Fibroblast of skin of back (primary cell): Measurements from ENCODE around the gene VGLL4.
"Not testable (repeated sequence)": the region's sequence is repeated elsewhere in the genome, so short reads cannot be mapped to it uniquely, and the experiment has no call there.

Experiments used
- DNase-seq: peaks from one replicate; pipeline ENCODE4 v3.0.0-alpha.2; 2013

Gene VGLL4

DNA sequence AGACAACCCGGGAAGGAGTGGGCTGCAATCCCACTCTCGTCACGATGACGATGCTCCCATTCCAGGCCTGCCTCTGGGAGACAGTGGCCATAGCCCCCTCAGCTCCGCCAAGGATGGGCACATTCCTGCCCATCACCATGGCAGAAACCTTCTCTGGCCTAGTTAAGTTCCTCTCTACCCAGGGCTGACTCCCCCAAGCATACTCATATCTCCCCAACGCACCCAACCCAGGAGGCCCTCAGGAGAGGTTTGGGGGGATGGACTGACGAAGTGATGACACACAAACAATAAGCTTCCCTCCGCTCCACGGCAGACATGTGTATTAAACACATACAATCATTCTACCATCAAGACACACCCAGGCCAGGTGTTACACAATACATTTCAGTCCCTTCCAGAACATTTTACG, 60.1 kb downstream of the VGLL4 start:
- DNase-seq: peak; percentile 36

DNA sequence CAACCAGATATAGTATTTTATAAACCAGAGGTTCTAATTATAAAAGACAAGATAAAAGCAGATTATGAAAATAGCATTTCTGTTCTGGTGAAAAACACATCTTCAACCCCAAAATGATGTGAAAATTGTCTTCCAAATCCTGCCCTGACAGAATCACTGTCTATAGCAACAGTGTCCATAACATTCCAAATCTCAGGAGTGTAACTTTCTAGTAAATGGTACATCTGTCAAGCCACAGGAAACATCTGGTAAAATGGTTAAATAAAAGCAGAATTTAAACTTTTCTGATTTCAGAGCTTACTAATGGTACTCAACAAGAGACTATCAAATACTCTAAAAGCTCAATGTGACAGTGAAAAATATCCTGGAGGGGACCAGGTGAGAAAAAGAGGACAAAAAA, 60.5 kb downstream of the VGLL4 start:
- no peak for DNase-seq

DNA sequence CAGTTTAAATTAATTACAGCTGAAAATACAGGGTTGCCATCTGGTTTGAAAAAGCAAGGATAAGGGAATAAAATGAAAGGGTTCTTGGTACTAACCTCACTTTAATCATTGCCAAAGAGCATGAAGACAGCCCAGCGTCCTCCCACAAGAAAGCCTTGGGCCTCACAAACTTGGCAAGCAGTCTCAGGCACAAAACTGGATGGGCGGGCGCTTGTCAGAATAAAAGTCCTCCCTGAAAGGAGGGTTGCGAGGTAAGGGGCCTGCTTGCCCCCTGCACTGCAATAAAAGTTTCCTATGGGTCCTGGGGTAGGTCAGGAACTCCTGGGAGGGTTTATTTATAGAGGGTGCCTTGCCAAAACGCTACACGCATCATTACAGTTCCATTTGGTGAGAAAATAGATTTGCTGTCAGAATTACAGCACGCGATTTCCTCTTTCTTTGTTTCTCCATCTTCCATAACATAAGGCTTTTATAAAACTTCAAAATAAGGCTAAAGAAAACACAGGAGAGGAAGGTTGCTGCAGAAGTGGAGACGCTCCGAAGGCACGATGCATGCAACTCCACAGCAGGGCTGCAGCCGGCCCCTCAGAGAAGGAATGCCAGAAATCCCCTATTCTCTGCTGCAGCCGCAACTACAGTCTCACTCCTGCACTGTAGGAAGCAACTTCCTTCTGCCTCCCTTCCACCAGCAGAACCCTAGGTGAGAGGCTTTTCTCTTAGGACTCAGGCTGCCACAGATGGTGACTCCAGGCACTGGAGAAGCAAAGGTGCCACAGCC, 61.3 kb downstream of the VGLL4 start:
- DNase-seq: peak; percentile 82

DNA sequence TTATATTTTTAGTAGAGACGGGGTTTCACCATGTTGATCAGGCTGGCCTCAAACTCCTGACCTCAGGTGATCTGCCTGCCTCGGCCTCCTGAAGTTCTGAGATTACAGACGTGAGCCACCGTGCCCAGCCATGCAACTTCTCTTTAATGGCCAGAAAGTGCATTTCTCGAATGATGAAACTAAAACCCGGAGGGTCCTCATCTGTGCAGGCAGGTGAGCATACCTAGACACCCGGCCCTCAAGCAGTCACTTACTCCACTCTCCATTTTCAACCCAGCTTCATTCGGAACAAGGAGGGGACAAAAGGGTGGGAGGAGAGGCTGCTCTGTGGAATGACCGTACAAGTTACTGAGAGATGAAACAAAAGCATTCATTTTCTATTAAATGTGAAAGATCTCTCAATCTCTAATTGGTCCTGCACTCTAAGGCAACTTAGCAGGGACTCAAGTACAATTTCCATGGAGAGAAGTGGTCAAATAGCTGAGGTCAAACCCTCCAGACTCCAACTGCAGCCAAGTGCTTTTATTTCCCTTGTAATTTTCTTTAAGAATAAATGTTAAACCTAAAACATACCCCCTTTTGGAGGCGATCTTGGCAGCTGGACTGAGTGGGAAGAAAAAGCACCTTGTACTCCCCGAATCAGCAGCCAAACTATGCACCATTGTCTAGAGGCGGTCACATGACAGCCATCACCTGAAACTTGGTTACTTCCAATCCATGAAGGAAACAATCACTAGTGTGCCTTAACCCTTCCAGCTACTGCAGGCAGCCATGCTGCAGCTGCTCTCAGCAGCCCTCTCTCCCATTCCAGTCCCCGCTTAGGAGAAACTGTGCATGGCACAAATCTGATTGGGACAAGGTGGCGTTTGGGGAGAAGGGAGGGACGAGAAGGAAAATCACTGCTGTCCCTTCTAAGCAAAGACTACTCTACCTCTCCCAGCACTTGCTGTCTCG, 62.2 kb downstream of the VGLL4 start:
- no peak for DNase-seq

DNA sequence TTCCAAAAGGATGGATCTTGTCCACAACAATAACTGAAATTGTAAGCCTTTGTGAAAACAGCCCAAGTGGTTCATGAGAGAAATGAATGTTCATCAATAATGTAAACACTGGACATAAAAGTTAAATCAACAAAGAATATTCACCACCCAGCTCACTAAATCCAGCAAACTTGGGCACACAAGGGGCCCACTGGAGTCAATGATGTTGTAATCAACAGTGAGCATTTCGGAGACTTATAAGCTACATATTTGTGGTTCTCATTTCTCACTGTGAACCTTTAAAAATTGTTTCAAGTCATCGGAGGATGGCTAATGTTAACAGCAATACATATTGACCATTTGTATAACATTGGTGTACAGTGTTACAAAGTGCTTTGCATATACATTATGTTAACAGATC, 63.1 kb downstream of the VGLL4 start:
- no peak for DNase-seq

DNA sequence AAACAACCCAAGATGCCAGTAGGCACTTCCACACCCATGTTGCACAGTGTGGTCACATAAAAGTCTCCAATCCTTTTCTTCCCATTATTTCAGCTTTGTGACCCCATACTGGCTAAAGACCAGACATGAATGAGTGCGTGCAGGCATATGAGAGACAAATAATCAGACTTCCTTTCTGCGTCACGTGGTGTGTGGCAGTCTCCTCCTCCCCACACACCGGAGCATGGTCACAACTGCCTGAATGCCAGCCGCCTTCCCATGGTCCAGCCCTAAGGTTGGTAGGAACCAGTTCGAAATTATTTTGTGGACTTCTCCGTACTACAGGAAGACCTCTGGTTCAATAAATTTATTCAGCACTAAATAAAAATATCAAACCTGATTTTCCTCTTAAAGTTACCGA, 65.5 kb downstream of the VGLL4 start:
- no peak for DNase-seq

DNA sequence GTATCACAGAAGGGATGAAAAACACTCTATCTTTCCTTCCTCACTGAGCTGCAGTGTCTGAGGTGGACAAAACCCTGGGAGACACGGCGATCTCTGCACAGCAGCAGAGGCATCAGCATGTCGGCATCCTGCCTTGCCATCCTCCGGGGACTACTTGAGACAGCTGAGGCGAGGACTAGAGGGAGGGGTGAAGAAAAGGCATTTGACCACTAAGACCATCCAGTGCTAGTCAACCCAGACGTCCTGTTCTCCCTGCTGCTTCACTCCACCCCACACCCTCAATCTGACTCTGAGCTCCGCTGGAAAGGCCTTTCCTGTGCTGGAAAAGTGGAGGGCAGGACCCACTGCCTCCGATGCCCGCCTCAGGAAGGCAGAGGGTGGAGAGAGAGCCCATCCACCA, 67.3 kb downstream of the VGLL4 start:
- peak; percentile 84 for DNase-seq

DNA sequence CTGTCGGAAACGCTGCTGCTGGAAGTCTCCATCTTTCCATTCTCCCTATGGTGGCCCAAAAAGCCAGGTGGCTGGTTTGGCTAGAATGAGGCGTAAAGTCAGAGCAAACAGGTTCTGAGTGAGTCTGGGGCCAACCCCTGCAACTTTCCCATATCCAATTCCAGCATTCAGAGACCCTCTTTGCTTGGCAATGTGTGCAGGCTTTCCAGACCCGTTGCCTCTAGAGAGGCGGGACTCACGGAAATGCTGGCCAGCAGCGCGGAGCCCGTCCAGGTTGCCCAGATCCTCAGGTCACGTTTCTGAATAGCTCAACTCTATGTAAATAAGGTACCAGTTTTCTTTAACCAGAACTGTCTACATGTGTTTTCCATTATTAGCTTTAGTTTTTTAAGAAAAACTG, 68.0 kb downstream of the VGLL4 start:
- no peak for DNase-seq

DNA sequence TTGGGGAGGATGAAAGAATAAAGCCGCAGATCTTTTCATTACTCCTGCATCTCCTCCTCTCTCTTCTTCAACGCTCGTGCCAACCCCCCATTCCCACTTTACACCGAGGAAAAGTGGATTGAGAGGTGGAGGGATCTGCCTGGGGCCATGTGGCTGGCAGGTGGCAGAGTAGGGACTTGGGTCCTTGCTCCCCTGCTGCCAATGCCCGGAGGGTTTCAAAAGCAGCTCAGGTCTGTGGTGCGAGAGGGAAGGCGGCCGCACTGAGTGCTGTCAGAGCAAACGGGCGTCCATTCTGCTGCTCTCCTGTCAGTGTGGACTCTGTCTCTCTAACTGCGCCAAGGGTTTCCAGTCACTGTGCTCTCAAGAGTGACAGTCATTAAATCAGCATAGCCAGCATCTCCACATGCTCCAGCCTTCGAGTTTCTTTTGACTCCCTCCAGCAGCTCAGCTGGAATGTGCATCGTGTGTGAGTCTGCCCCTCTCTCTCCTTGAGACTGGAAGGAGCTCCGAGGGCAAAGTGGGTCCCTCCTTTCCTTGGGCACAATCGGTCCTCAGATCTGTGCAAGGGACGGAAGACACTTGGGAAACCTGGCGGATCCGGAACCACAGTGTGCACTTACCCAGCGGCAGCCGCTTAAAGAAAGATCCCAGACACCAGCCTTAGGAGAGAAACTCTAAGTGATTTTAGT, 68.6 kb downstream of the VGLL4 start:
- peak; percentile 40 for DNase-seq

DNA sequence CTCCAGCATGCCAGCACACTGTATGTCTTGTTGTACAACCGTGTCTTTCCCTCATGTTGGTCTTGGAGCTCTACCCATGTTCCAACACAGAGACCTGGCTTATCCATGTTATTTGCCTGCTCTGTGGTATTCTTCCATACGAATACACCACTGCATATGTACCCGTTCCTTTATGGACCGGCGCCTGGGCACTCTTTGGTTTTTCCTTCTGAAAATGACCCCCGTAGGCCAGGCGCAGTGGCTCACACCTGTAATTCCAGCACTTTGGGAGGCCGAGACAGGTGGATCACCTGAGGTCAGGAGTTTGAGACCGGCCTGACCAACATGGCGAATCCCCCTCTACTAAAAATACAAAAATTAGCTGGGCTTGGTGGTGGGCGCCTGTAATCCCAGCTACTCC, 71.1 kb downstream of the VGLL4 start:
- DNase-seq: not testable (repeated sequence)

DNA sequence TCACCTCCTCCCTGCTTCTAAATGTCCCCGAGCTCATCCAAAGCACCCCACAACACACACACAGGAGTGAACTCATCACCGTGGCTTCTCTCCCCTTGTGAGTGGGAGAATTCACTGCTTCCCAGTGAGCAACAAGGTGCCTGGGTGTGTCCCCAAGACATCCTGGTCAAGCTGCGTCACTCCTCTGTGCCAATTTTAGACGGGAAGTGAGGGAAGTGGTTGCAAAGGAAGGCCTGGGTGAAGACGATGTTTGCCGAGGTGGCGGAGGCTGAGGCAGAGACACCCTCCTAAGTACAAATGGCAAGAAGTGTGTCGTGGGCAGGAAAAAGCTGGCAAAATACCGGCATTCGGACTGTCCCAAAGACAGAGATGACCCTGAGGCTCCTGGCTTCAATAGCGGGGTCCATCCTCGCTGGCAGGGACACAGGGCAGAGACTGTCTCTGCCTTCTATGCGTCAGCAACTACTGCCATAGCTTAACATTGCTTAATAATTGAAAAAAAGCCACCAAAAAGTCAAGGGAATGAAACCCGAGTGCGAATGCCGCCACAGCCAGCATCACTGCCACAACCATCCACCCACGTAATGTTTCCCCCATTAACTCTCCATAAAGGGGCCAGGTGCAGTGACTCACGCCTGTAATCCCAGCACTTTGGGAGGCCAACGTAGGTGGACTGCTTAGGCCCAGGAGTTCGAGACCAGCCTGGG, 72.8 kb downstream of the VGLL4 start:
- no peak for DNase-seq

DNA sequence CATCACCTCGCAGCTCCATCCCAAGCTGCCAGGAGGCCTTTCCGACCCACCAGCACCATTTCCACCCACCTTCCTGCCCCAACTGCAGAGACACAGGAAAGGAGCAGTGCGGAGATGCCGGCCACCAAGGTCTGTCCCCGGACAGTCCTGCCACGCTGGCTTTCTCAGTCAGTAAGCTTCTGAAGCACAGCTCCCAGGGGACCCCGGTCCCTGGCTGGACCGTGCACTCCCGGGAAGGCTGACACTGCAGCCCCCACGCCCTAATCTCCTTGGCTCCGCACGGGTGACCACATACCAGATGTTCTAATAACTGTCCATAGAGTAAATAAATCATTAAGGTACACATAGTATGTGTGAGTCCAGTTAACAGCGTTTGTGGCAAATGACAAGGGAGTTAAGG, 73.5 kb downstream of the VGLL4 start:
- no peak for DNase-seq

DNA sequence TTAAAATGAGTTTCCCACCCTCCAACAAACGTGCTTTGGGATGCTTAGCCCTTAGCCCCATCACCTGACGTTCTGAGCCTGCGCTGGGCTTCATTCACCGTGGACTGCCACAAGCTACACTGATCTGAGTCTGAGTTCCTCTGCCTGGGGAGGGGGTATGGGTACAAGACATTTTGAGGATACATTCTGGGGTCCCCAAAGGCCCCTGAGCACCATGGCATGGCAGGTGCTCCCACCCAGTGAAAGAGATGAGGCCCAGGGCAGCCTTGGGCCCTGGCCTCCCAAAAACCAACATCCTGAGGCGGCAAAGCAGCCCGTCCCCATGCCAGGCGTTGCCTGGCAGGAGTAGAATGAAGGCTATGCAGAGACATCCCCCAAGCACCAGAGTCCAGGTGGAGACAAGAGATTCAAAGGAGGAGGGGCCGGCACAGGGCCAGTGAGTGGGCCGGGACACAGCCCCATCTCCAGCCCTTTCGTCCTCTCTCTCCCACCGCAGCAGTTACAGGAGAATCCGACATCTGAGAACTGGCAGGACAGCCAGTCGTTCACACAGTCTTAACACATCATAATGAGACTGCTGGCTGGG, 74.5 kb downstream of the VGLL4 start:
- no peak for DNase-seq

DNA sequence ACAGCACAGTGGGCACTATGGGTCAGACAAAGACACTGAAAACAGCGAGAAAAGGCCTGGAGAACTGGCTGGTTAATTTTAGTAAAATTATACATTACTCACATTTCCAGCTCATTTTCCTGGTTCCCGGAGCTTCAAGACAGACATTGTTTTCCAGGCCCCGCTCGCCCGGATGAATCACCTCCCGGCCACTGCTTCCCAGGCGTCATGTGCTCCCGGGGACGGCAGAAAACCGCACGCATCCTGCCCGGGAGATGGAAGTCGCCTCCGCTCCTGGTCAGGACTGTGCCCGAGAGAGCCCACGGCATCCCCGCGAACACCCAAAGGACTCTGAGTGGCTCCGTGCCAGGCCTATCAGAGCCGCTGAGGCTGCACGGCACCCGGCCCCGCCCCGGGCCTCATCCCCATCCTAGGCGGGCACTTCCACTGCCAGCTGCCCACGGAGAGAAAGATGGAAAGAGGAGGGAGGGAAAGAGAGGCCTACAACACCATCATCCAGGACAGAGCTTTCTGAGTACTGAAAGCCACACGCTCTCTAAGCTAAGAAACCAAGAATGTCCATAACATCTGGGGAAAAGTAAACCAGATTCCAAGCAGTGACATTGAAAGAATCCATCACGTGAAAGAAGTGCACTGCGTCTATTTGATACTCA, 75.1 kb downstream of the VGLL4 start:
- peak; percentile 97 for DNase-seq

DNA sequence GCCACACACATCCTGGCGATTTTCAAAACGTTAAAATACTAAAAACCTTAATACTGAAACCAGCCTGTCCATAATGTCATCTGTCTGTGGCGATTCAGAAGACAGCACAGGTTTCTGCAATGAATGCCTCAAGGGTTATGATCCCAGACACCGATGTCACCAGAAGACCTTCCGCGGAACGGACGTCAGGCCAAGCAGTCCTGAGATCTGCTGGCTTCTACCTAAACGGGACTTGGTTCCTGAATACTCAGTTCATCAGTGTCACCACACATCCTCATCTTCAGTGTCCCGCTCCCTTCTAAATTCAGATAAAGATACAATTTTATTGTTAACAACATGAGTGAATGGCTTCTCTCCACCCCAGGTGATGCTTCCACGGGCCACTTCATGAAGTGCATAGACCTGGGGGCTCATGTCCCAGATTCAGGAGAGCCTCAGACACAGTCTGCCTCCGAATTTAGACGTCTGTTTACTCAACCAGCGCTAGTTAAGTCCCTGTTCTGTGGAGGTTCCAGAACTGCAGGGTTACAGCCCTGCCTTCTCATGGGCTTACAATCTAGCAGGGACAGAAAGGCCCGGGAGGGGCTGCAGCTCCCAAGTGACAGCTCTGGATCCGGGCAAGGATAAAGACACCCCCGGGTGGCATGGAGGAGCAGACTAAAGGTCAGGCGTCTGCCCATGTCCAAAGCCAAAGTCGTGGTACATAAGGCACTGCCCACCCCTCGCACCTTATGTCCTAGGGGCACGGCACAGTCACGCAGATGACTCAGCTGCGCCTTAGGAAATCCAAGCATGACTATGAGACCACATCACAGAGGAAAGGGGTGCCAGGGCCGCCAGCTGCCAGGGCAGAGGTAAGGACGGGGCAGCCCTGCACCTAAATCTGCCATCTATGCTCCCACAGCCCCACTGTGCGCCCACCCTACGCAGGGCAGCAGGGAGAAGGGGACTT, 75.9 kb downstream of the VGLL4 start:
- peak; percentile 81 for DNase-seq

DNA sequence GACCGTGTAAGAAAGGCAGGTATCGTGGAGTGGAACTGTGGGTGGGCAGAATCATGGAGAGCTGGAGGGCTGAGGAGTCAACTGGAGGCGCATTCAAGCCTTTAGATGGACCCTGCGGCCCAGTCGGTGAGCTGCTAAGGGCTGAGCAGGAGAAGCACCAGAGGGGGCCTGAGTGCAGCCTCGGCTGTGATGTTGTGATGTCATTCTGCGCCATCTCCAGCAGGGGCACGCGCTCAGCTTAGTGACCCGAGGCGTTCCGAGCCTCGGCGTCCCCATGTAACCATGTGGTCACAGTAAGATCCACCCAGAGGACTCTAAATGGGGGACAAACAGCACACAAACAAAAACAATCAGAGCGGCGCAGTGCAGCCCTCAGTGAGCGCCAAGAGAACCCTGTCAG, 76.8 kb downstream of the VGLL4 start:
- DNase-seq: no peak

DNA sequence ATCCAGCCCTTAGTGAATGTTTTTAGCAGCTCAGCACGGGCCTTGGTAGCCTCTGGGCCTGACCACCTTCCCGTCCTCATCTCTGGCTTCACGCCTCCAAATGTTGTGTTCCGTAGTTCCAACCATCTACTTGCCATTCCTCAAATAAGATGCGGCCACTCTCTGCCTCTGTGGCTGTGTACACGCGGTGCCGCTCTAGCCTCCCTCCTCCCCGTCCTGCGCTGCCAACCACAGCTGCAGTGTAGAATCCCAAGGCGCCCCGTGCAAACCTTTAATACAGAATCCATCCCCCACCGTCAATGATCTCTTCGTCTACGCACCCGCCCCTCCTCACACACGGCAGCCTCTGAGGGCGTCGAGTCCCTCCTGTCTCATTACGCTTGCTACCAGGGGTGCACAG, 77.2 kb downstream of the VGLL4 start:
- DNase-seq: no peak

DNA sequence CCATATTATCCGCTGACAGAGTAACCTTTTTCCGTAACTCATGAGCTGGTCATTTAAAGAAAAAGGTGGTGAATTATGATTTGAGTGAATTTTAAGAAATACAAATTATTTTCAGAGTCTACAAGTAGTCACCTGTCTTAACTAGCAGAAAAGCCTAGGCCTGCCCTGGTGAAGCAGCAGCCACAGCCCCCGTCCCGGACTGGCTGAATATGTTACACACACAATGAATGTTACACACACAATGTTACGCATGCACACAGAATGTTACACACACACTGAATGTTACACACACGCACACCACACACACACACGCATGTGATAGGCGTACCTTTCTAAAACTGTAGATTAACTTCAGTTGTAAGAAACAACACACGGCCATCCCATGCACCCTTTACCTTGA, 77.8 kb downstream of the VGLL4 start:
- no peak for DNase-seq

DNA sequence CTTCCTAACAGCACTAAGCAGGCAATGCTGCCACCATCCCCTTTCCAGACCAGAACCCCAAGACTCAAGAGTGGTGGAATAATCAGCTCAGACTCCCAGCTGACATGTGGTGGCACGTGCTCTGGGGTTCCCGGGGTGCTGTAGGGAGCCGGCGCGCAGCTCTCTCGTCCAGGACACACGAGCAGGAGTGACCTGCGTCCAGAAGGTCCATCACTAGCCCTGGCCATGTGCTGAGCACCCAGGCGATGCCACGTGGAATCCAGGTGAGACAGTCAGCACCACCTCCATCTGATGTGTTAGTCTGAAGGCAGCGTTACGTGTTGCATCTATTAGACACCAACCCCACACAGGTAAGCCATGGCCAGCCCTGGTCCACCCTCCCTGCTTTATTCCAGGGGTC, 78.2 kb downstream of the VGLL4 start:
- DNase-seq: no peak

DNA sequence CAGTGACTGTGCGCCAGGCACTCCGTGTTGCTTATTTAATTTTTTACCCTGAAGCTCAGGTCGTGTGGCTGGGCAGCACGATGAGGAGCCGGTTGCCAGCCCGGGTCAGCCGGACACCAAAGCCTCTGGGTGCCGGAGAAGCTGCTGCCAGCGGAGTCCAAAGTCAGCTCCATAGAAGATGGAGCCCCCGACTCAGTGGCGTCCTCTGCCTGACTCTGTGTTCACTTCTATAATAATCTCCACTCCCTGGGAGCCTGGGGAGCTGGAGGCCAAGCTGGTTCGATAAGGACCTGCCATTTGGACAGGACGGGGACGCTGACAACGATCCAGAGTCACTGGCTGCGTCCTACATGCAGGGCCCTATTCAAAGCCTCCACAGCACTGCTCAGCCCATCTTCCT, 78.6 kb downstream of the VGLL4 start:
- DNase-seq: no peak
